ENCODE results near the gene NRTN. TPM values are rescaled to one million over a fixed set of nuclear protein-coding genes. Genes with fewer than 3 reads are reported as not detected.

The NRTN gene
- total RNA-seq, 1 experiment from 2014 or later = 4.6 TPM

DNA sequence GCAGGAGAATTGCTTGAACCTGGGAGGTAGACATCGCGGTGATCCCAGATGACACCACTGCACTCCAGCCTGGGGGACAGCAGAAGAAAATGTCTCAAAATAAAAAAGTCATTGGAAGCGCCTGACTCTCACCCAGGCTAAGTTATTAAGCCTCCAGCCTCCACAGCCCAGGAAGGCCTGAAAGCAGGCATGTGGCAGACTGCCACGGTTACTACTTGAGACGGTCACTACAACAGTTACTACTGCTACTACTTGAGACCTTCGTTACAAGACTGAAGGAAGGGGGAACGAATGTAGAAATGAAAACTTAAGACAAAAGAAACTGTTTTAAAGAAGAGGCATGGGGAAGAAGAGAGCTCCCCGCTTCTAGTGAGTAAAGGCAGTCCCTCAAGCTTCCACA is 29.9 kb upstream of the NRTN start:
- no peak overlapping the region for H3K4me3 Mint-ChIP-seq
- no peak overlapping the region for H3K56ac ChIP-seq (ENCODE audit: insufficient read length, low read depth, low read length)
- no peak overlapping the region for H2BK20ac ChIP-seq (ENCODE audit: low read depth, low read length, poor library complexity, severe bottlenecking)
- no peak overlapping the region for H3K18ac ChIP-seq (ENCODE audit: insufficient read length, low read depth, low read length)
- H3K4me2 ChIP-seq (ENCODE audit: insufficient read depth, insufficient read length, low read length) = no peak overlapping the region
- no peak overlapping the region for H3T11ph ChIP-seq (ENCODE audit: low read length)
- H3K27ac Mint-ChIP-seq = no peak overlapping the region
- H3K4me1 ChIP-seq (ENCODE audit: insufficient read depth, low read length) = no peaks in the 10 kb centered on the region
- H4K8ac ChIP-seq (replicated peaks; ENCODE audit: insufficient read length, low read depth, low read length) = no peak overlapping the region
- no peak overlapping the region for H2BK15ac ChIP-seq (ENCODE audit: low read depth, low read length)
- no peak for DNase-seq
- no peaks in the 10 kb centered on the region for H3K27me3 ChIP-seq (ENCODE audit: insufficient read depth, low read length)
- H3K27ac ChIP-seq (ENCODE audit: insufficient read length, low read depth, low read length) = no peak overlapping the region
- H3K9ac ChIP-seq (ENCODE audit: extremely low read depth, insufficient read length, low read length) = no peak overlapping the region
- H3K9me3 ChIP-seq (ENCODE audit: control insufficient read depth, low read depth, low read length) = no peaks in the 10 kb centered on the region
- no peaks in the 10 kb centered on the region for H4K20me1 ChIP-seq (ENCODE audit: control insufficient read depth, insufficient read depth, insufficient read length)
- no peak overlapping the region for H2BK12ac ChIP-seq (ENCODE audit: insufficient read length, low read depth, low read length)
- no peak overlapping the region for H3K23ac ChIP-seq (ENCODE audit: insufficient read length, low read depth, low read length)
- no peak overlapping the region for H3K4ac ChIP-seq (ENCODE audit: low read depth, low read length)
- H3K36me3 Mint-ChIP-seq (ENCODE audit: insufficient read depth in 1 of 3, low read depth in 3 of 3) = no peaks in the 10 kb centered on the region
- H2BK5ac ChIP-seq (ENCODE audit: insufficient read length, low read length) = no peak overlapping the region
- no peak overlapping the region for H2AK5ac ChIP-seq (ENCODE audit: insufficient read length, low read length)
- no peak overlapping the region for H4K91ac ChIP-seq (ENCODE audit: insufficient read length, low read depth, low read length)
- H3K4me1 Mint-ChIP-seq = no peaks in the 10 kb centered on the region
- H2AFZ ChIP-seq (ENCODE audit: low read length) = no peak overlapping the region
- no CpG with 5 or more reads among the region's 8 CpGs for WGBS (ENCODE audit: extremely low coverage, insufficient read length, low lambda C conversion rate)
- no peaks in the 10 kb centered on the region for H3K9me3 Mint-ChIP-seq
- H2BK120ac ChIP-seq (ENCODE audit: low read depth, low read length, poor library complexity, severe bottlenecking) = no peak overlapping the region
- H3K79me1 ChIP-seq (ENCODE audit: insufficient read depth, low read depth, low read length, poor library complexity, severe bottlenecking) = no peaks in the 10 kb centered on the region
- TF ChIP-seq, protein P1, sequence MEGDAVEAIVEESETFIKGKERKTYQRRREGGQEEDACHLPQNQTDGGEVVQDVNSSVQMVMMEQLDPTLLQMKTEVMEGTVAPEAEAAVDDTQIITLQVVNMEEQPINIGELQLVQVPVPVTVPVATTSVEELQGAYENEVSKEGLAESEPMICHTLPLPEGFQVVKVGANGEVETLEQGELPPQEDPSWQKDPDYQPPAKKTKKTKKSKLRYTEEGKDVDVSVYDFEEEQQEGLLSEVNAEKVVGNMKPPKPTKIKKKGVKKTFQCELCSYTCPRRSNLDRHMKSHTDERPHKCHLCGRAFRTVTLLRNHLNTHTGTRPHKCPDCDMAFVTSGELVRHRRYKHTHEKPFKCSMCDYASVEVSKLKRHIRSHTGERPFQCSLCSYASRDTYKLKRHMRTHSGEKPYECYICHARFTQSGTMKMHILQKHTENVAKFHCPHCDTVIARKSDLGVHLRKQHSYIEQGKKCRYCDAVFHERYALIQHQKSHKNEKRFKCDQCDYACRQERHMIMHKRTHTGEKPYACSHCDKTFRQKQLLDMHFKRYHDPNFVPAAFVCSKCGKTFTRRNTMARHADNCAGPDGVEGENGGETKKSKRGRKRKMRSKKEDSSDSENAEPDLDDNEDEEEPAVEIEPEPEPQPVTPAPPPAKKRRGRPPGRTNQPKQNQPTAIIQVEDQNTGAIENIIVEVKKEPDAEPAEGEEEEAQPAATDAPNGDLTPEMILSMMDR (conservative IDR thresholded peaks at IDR 0.05) = no peak
- no peaks in the 10 kb centered on the region for H3K23me2 ChIP-seq (ENCODE audit: insufficient read length, low read depth, low read length, poor library complexity, severe bottlenecking)
- no peak overlapping the region for H4K5ac ChIP-seq (ENCODE audit: insufficient read length, low read depth, low read length)
- no peaks in the 10 kb centered on the region for H3K79me2 ChIP-seq (ENCODE audit: insufficient read depth, low read length)
- H3K27me3 Mint-ChIP-seq (ENCODE audit: low read depth) = peaks cover 25% of the 10 kb centered on the region
- no peak overlapping the region for H3K14ac ChIP-seq (ENCODE audit: insufficient read depth, low read length)

All from H9 (cell line).